TTC549 (cell line): ENCODE data around the gene SLC7A14.

Experiments used
- FAIRE-seq: peaks from 2 replicates; lab custom pipeline; 2012; peaks lifted over from hg19 to GRCh38; lab: Jason Lieb, UNC

Gene SLC7A14

GRCh38 chr3:170469151-170470062, 116.5 kb downstream of the SLC7A14 start:
- no peak for FAIRE-seq

DNA sequence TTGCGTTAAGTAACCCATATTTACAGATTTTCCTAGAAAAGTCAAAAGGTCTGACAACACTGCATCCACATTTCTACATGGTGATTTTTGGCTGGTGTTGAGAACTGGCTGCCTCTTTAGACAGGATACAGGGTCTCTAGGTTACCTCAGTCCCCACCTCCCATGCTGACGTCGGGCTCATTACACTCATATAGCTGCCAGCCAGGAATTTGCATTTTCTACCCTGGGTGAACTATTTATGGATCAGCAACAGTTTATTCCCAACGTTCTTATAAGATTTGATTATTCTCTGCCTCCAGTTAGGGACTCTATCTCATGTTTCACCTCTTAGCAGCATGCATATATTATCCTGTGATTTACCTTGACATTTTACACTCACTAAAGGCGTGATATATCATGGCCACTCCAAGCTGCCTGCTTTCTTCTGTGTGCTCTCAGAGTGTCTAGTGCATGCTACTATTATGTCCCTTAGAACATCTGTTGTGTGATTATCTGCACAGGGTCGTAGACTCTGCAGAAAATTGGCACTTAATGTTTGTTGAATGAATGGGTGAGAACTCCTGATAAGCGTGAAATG, 118.2 kb downstream of the SLC7A14 start:
- FAIRE-seq = no peak

GRCh38 chr3:170467007-170467406, 118.9 kb downstream of the SLC7A14 start:
- FAIRE-seq = no peak

GRCh38 chr3:170465955-170466354, 119.9 kb downstream of the SLC7A14 start:
- no peak for FAIRE-seq

GRCh38 chr3:170463011-170463410, 122.9 kb downstream of the SLC7A14 start:
- FAIRE-seq = no peak

- no peak for FAIRE-seq
These were observed 127.6 kb downstream of the SLC7A14 start for GRCh38 chr3:170458285-170458684.

- no peak for FAIRE-seq
These were observed 131.4 kb downstream of the SLC7A14 start for GRCh38 chr3:170454509-170454908.

- FAIRE-seq = no peak
These were observed 135.8 kb downstream of the SLC7A14 start for GRCh38 chr3:170450039-170450438.

GRCh38 chr3:170448584-170448983, 137.3 kb downstream of the SLC7A14 start:
- no peak for FAIRE-seq

DNA sequence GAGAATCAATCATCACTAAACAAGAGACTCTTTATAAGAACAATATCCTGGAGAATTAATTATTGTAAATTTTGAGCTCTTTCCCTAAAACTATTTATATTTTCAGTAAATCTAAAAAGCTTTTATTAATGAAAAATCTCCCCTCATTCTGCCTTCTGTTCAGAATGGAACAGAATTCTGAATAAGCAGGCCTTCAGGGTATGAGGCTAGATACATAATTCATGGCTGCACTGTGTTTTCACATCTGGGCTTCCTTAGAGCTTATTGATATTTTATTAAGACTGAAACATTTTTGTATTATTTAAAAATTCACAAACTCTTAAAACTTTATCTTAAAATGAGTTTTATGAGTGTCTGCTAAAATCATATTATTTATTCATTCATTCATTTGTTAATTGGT, 142.4 kb downstream of the SLC7A14 start:
- no peak for FAIRE-seq

DNA sequence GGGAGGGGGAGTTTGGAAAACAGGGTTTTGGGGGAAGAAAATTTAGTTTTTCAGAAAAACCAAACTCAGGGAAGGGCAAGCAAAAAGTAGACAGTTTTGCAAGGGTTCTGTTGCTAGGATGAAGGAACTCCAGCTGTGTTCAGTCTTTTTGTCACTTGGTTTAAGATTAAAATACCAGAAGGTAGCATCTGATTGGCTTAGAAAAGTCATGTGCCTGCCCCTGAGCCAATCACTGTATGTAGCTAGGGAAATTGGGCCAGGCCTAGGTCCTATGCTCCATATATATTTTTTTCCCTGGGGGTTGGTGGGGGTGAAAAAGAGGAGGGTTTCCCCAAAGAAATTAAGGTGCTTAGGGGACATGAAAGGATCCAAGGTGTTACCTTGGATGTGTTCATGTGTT, 142.9 kb downstream of the SLC7A14 start:
- no peak for FAIRE-seq

DNA sequence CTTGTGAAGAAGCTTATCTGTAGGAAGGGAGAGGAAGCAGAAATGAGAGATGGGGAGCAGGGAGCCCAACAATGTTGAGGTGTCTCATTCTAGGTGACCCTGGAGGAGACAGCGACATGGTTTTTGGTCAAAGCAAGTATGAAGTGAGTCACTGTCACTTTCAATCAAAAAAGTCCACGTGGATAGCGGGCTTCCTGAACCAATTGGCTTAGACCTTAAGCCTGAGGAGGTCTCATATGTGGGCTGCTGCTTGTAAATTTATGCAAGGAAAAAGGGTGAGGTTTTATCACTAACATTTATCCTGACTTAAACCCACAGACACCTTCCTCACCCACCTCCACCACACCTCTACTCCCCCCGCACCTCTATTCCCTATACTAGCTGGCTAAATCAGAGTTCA, 144.5 kb downstream of the SLC7A14 start:
- FAIRE-seq = no peak

DNA sequence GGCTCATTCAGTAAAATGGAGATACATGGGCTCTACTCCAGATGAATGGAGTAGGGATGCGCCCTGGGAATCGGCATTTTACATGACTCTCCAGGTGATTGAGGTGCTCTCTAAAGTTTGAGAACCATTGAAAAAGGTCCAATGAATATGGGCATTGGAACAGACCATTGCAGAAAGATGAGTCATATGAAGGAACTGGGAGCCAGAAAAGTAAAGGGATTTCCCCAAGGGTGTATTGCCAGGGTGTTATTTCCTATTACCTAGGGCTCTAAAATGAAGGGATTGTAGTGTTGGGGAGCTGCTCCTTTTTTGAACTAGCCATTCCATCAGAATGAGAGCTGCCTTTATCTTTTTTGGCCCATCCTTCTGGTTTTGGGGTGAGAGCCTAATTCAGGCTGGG, 145.5 kb downstream of the SLC7A14 start:
- FAIRE-seq = no peak

- FAIRE-seq = no peak
These were observed 147.0 kb downstream of the SLC7A14 start for GRCh38 chr3:170438836-170439235.

DNA sequence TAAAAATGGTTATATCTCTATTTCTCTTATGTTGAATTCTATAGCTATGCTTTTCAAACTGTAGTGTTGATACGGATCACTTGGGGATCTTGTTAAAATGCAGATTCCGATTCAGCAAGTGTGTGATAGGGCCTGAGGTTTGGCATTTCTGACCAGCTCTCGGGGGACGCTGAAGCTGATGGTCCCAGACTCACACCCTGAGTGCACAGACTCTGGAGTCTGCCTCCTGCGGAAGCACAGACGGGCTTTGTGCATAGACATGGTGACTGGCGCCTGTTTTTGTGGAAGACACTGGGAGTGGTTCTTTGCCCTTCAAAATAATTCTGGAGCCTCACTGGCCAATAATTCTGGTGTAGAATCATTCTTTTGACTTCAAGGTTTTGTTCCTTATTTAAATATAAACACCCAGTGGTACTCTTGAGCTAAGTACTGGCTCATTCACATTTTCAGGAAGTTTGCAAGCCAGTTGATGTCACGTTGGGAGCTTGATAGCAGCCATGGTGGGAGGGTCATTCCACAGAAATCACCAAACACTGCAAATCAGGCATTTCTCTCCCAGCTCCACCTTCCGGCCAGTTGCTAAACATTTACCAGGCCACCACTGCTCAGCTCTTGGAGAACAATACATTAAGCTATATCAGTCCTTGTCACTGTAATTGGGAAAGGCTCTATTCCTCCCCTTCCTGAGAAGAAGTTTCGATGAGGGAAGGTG, 148.0 kb downstream of the SLC7A14 start:
- FAIRE-seq = no peak

GRCh38 chr3:170437176-170437575, 148.7 kb downstream of the SLC7A14 start:
- FAIRE-seq = no peak

- FAIRE-seq = no peak
These were observed 149.2 kb downstream of the SLC7A14 start for GRCh38 chr3:170436697-170437096.

DNA sequence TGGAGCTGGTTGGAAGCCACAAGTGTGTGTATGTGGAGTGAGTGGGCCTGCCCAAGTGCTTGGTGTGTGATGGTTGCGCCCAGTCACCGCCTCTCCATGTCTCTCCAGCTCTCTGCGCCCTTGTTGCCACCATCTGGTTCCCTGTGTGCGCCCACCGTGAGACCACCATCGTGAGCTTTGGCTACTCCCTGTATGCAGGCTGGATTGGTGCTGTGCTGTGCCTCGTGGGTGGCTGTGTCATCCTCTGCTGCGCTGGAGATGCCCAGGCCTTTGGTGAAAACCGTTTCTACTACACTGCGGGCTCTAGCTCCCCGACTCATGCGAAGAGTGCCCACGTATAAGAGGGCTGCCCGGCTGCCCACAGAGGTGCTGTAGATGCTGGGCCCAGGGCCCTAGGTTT, 153.5 kb downstream of the SLC7A14 start:
- no peak for FAIRE-seq

DNA sequence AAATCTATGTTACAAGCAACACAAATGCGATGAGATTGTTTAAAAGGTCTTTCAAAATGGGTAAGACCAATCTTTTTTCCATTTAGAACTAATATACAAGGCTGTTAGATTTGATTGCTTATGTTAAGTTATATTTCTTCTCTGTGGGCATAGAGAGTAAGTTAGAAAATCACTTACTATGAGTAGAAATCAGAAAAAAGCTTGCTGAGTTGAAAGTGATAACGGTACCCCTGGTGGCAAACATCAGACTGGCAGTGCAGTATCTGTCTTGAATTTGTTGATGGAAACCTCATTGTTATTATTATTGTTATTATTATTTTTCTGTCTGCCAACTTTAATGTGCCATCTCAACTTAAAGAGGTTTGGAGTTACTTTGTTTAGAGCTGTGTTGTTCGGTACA, 154.8 kb downstream of the SLC7A14 start:
- no peak for FAIRE-seq

GRCh38 chr3:170429050-170429449, 156.8 kb downstream of the SLC7A14 start:
- no peak for FAIRE-seq

DNA sequence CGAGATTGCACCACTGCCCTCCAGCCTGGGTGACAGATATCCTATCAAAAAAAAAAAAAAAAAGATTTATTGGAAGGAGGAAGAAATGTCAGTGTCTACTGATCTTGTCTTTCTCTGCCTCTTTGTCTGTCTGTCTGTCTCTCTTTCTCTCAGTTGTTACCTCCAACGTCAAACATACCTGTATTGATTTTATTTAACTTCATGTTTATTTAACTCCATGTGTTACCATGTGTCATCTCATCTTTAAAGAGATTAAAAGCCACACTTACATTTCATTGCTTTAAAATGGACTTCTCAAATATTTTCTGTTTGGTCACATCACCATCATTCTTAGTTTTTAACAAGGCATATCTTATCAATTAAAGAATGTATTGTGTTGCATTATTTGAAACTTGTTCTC, 157.8 kb downstream of the SLC7A14 start:
- no peak for FAIRE-seq

- no peak for FAIRE-seq
These were observed 159.6 kb downstream of the SLC7A14 start for GRCh38 chr3:170426240-170426797.
